ENCODE measurements around the gene S100PBP.

Gene S100PBP

GRCh38 chr1:32906654-32907053 is 89.2 kb downstream of the S100PBP start:
- H3K4me3 ChIP-seq (ENCODE audit: low read depth, low read length), result no peak overlapping the region
- no peak for TF ChIP-seq CTCF (IDR thresholded peaks at IDR 0.05; ENCODE audit: low read depth, low read length)
- in situ Hi-C loops (cut with HindIII; ENCODE audit: low sequenced_read_pairs), result no loop called here
- no peak for DNase-seq (ENCODE audit: low read depth, low spot score)

- in situ Hi-C loops (cut with HindIII; ENCODE audit: low sequenced_read_pairs), result no loop called here
- no peak for TF ChIP-seq CTCF (IDR thresholded peaks at IDR 0.05; ENCODE audit: low read depth, low read length)
- DNase-seq (ENCODE audit: low read depth, low spot score), result no peak
- no peak overlapping the region for H3K4me3 ChIP-seq (ENCODE audit: low read depth, low read length)
Measured at GRCh38 chr1:32907435-32907834, 90.0 kb downstream of the S100PBP start.

All from astrocyte of the spinal cord (primary cell).